IMR-90 (cell line): ENCODE results near the gene TBC1D10A. TPM values are rescaled to one million over a fixed set of nuclear protein-coding genes. Genes with fewer than 3 reads are reported as not detected.

Experiments
- ATAC-seq: fragments of 200-7000 bp; cut with Tn5 transposase; 2 replicates; pipeline ENCODE4 v1.9.1; 2020; ENCODE audit warnings: low read depth, mild to moderate bottlenecking, moderate library complexity
- BruUV-seq: library from RNA; stranded (reverse); fragments of 400-500 nt; replicated peaks from 2 replicates; lab custom pipeline; 2021; lab: Mats Ljungman, UMichigan
- CTCF ChIA-PET: fragments of 300-600 bp; formaldehyde crosslinking; extraction: SDS; loops from one replicate; lab custom pipeline; 2021; ENCODE audit warnings: antibody characterized with exemption; lab: Yijun Ruan, JAX
- POLR2A ChIA-PET: fragments of 300-600 bp; sonication (Branson Sonifier 250); formaldehyde crosslinking; loops from one replicate; lab custom pipeline; 2022; ENCODE audit warnings: antibody characterized with exemption; ENCODE audit not compliant: unreplicated experiment; lab: Charles Lee
- DNase-seq: peaks from one replicate; pipeline ENCODE4 v3.0.0; 2013
- H2AFZ ChIP-seq: replicated peaks from 2 replicates; pipeline ENCODE3; 2013; ENCODE audit warnings: low read length, mild to moderate bottlenecking; ENCODE audit not compliant: poor library complexity
- H2AK5ac ChIP-seq: 2 replicates; pipeline ENCODE4 v1.6.1; 2013; ENCODE audit warnings: low read depth, low read length, inconsistent platforms
- H2AK9ac ChIP-seq: replicated peaks from 2 replicates; pipeline ENCODE3; 2013; ENCODE audit warnings: mild to moderate bottlenecking, low read depth, low read length, moderate library complexity; ENCODE audit not compliant: poor library complexity
- H2BK120ac ChIP-seq: 2 replicates; pipeline ENCODE4 v1.6.1; 2013; ENCODE audit warnings: low read depth, low read length, inconsistent platforms
- H2BK15ac ChIP-seq: 3 replicates; pipeline ENCODE4 v1.6.1; 2013; ENCODE audit warnings: low read depth, low read length, inconsistent platforms
- H2BK20ac ChIP-seq: 2 replicates; pipeline ENCODE4 v1.6.1; 2013; ENCODE audit warnings: low read depth, mild to moderate bottlenecking, inconsistent platforms, low read length, moderate library complexity
- H2BK5ac ChIP-seq: 2 replicates; pipeline ENCODE4 v1.6.1; 2013; ENCODE audit warnings: mild to moderate bottlenecking, low read depth, low read length, inconsistent platforms; ENCODE audit not compliant: poor library complexity, severe bottlenecking
- H3K14ac ChIP-seq: replicated peaks from 2 replicates; pipeline ENCODE4 v1.6.1; 2013; ENCODE audit warnings: low read depth, low read length, inconsistent platforms
- H3K18ac ChIP-seq: 2 replicates; pipeline ENCODE4 v1.6.1; 2013; ENCODE audit warnings: low read depth, low read length, control low read depth
- H3K23ac ChIP-seq: 2 replicates; pipeline ENCODE4 v1.6.1; 2013; ENCODE audit warnings: low read depth, low read length, inconsistent platforms
- H3K27ac ChIP-seq: 2 replicates; pipeline ENCODE4 v1.5.1; 2013; ENCODE audit warnings: mild to moderate bottlenecking, control low read depth, low read length; ENCODE audit not compliant: insufficient read depth
- H3K27me3 ChIP-seq: 2 replicates; pipeline ENCODE4 v1.6.1; 2013; ENCODE audit warnings: low read length; ENCODE audit not compliant: control insufficient read depth, insufficient read depth
- H3K36me3 ChIP-seq: 2 replicates; pipeline ENCODE4 v1.6.1; 2013; ENCODE audit warnings: low read length, mixed read lengths; ENCODE audit not compliant: control insufficient read depth, insufficient read depth
- H3K4ac ChIP-seq: 2 replicates; pipeline ENCODE4 v1.6.1; 2013; ENCODE audit warnings: low read depth, low read length, inconsistent platforms
- H3K4me1 ChIP-seq: 2 replicates; pipeline ENCODE4 v1.6.1; 2013; ENCODE audit warnings: low read length, mixed read lengths; ENCODE audit not compliant: control insufficient read depth, insufficient read depth
- H3K4me2 ChIP-seq: 2 replicates; pipeline ENCODE4 v1.6.1; 2013; ENCODE audit warnings: low read depth, mild to moderate bottlenecking, control low read depth, low read length, moderate library complexity
- H3K4me3 ChIP-seq: 2 replicates; pipeline ENCODE4 v1.5.1; 2013; ENCODE audit warnings: low read depth, mild to moderate bottlenecking, control low read depth, low read length, moderate library complexity; ENCODE audit not compliant: insufficient read depth
- H3K56ac ChIP-seq: 2 replicates; pipeline ENCODE4 v1.6.1; 2013; ENCODE audit warnings: low read length, inconsistent platforms; ENCODE audit not compliant: insufficient read depth; ENCODE audit errors: extremely low read depth
- H3K79me1 ChIP-seq, 2 experiments: 2 replicates each; pipeline ENCODE4 v1.6.1; 2013; ENCODE audit warnings: low read length in 2 of 2, inconsistent platforms in 1 of 2, low read depth in 1 of 2
- H3K9ac ChIP-seq: 2 replicates; pipeline ENCODE4 v1.6.1; 2013; ENCODE audit warnings: low read depth, low read length, control low read depth
- H3K9me1 ChIP-seq: 2 replicates; pipeline ENCODE4 v1.6.1; 2013; ENCODE audit warnings: low read length, inconsistent platforms; ENCODE audit not compliant: insufficient read depth
- H3K9me3 ChIP-seq: 2 replicates; pipeline ENCODE4 v1.6.1; 2013; ENCODE audit warnings: low read length; ENCODE audit not compliant: control insufficient read depth, insufficient read depth
- H4K20me1 ChIP-seq: 2 replicates; pipeline ENCODE4 v1.6.1; 2013; ENCODE audit warnings: low read length, inconsistent platforms; ENCODE audit not compliant: insufficient read depth
- H4K5ac ChIP-seq: 2 replicates; pipeline ENCODE4 v1.6.1; 2013; ENCODE audit warnings: mild to moderate bottlenecking, low read depth, low read length, control low read depth
- H4K8ac ChIP-seq, 2 experiments: 2 replicates each; pipeline ENCODE4 v1.6.1; 2013; ENCODE audit warnings: low read depth in 2 of 2, low read length in 2 of 2, control low read depth in 1 of 2, inconsistent platforms in 1 of 2
- H4K91ac ChIP-seq: 2 replicates; pipeline ENCODE4 v1.6.1; 2013; ENCODE audit warnings: low read depth, low read length, inconsistent platforms; ENCODE audit not compliant: insufficient read depth
- CEBPB ChIP-seq: IDR thresholded peaks from 2 replicates; pipeline ENCODE4 v1.6.1; 2012; ENCODE audit warnings: low read depth, low read length, improper control_type of control experiment
- CHD1 ChIP-seq: IDR thresholded peaks from 2 replicates; pipeline ENCODE4 v1.6.1; 2012; ENCODE audit warnings: low read depth, low read length, improper control_type of control experiment
- FOS ChIP-seq: fragments of 150-350 bp; IDR thresholded peaks from 2 replicates; pipeline ENCODE4 v1.6.1; 2016; ENCODE audit warnings: low read depth, low read length
- MAFK ChIP-seq: IDR thresholded peaks from 2 replicates; pipeline ENCODE4 v1.6.1; 2012; ENCODE audit warnings: low read depth, low read length, improper control_type of control experiment
- MXI1 ChIP-seq: IDR thresholded peaks from 2 replicates; pipeline ENCODE4 v1.6.1; 2012; ENCODE audit warnings: low read depth, mild to moderate bottlenecking, low read length, moderate library complexity, borderline replicate concordance
- NFE2L2 ChIP-seq: fragments of 150-350 bp; IDR thresholded peaks from 2 replicates; pipeline ENCODE4 v1.6.1; 2016; ENCODE audit warnings: low read depth, mild to moderate bottlenecking, low read length
- RAD21 ChIP-seq: IDR thresholded peaks from 2 replicates; pipeline ENCODE4 v1.6.1; 2012; ENCODE audit warnings: low read length, improper control_type of control experiment
- RCOR1 ChIP-seq: IDR thresholded peaks from 2 replicates; pipeline ENCODE4 v1.6.1; 2012; ENCODE audit warnings: mild to moderate bottlenecking, low read length, improper control_type of control experiment; ENCODE audit not compliant: insufficient replicate concordance
- WGBS, 2 experiments: methylation state at CpG; one replicate each; pipeline versions ENCODE4 v1.1.5 to v1.1.7; 2013; ENCODE audit warnings: missing lambda C conversion rate in 2 of 2; ENCODE audit not compliant: insufficient read length in 1 of 2; ENCODE audit errors: extremely low coverage in 2 of 2; 5-methylcytosine and 5-hydroxymethylcytosine counted together
- dilution Hi-C: fragments of 300-500 bp; cut with HindIII; formaldehyde crosslinking; loops from one replicate; pipeline ENCODE4 v1.14.3; 2018; ENCODE audit warnings: low sequenced_read_pairs; ENCODE audit not compliant: unreplicated experiment
- in situ Hi-C: fragments of 300-500 bp; cut with MboI; formaldehyde crosslinking; loops from 3 replicates; pipeline ENCODE4 v1.14.3; 2019; ENCODE audit warnings: low sequenced_read_pairs, inconsistent platforms, mixed read lengths
- intact Hi-C: fragments of 100-400 bp; cut with micrococcal nuclease; formaldehyde crosslinking; loops from 2 replicates; pipeline ENCODE4 v1.10.0; 2022
- polyA plus RNA-seq, 3 experiments: library from polyadenylated mRNA; depleted of rRNA; stranded (reverse); fragments of >200 nt; gene quantifications; 2 replicates each; pipeline ENCODE4 v1.2.3, GENCODE V29; 2012; ENCODE audit warnings: low replicate concordance in 1 of 3
- total RNA-seq: library from RNA; depleted of rRNA; stranded (reverse); fragments of >200 nt; gene quantifications from 2 replicates; pipeline ENCODE4 v1.2.3, GENCODE V29; 2012

Gene TBC1D10A
- total and polyA plus RNA-seq, 2 of the 4 experiments (the other 2 are of a cell fraction): 16.3 to 33.1 TPM

- TF ChIP-seq CEBPB (no peak), CHD1 (no peak), MAFK (no peak), FOS (no peak), RAD21 (no peak), MXI1 (no peak), NFE2L2 (no peak), RCOR1 (no peak)
- intact Hi-C loops: no loop called here
These were observed 31.8 kb upstream of the TBC1D10A start for GRCh38 chr22:30358541-30358940.

More at GRCh38 chr22:30358541-30358940, 31.8 kb upstream of the TBC1D10A start:
- no peaks in the 10 kb centered on the region for H3K9me3 ChIP-seq
- WGBS, 2 experiments: 91% methylated on average over 3 of the region's 6 CpGs; no CpG with 5 or more reads in 1 of the 2 experiments
- H2AK5ac ChIP-seq: no peak overlapping the region
- no peak overlapping the region for H4K5ac ChIP-seq
- no peaks in the 10 kb centered on the region for H3K27me3 ChIP-seq
- peaks cover 17 to 34% of the 10 kb centered on the region in 2 experiments for H3K79me1 ChIP-seq
- no peak for DNase-seq
- H2AK9ac ChIP-seq: no peak overlapping the region
- peaks cover 15% of the 10 kb centered on the region for H3K9me1 ChIP-seq
- no peak overlapping the region for H2BK15ac ChIP-seq
- H3K14ac ChIP-seq: no peak overlapping the region
- no peak overlapping the region for H3K23ac ChIP-seq
- H3K4me3 ChIP-seq: no peak overlapping the region
- H4K91ac ChIP-seq: no peak overlapping the region
- H4K20me1 ChIP-seq: peaks cover 32% of the 10 kb centered on the region
- H3K4ac ChIP-seq: no peak overlapping the region
- ATAC-seq: no peak
- no peak overlapping the region for H3K27ac ChIP-seq
- peaks cover 12% of the 10 kb centered on the region for H3K4me1 ChIP-seq
- no peak overlapping the region for H3K18ac ChIP-seq
- CTCF ChIA-PET: no interaction called here
- BruUV-seq: no TSS peak
- no peak overlapping the region for H2BK5ac ChIP-seq
- no peak overlapping the region for H2BK120ac ChIP-seq
- no peak overlapping the region for H3K4me2 ChIP-seq
- H2AFZ ChIP-seq: no peak overlapping the region
- H3K36me3 ChIP-seq: 0 out of 2 replicates have a peak, but pooled peaks cover 2% of the 10 kb centered on the region
- POLR2A ChIA-PET: no interaction called here
- in situ Hi-C loops (no loop called here), dilution Hi-C loops (no loop called here)
- no peak overlapping the region for H3K56ac ChIP-seq
- no peak overlapping the region for H2BK20ac ChIP-seq
- no peak overlapping the region for H3K9ac ChIP-seq
- H4K8ac ChIP-seq: no peak overlapping the region
